NCI-H345 (cell line): Measurements from ENCODE around the gene C1orf216.
A peak's percentile ranks its signal among the peaks of the same experiment; 100 is the strongest.
"Not testable (repeated sequence)": the region's sequence is repeated elsewhere in the genome, so short reads cannot be mapped to it uniquely, and the experiment has no call there.

Source experiments
- DNase-seq: peaks from one replicate; lab custom pipeline; 2025; lab: John Stamatoyannopoulos, UW

The C1orf216 gene, protein sequence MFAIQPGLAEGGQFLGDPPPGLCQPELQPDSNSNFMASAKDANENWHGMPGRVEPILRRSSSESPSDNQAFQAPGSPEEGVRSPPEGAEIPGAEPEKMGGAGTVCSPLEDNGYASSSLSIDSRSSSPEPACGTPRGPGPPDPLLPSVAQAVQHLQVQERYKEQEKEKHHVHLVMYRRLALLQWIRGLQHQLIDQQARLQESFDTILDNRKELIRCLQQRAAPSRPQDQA

DNA sequence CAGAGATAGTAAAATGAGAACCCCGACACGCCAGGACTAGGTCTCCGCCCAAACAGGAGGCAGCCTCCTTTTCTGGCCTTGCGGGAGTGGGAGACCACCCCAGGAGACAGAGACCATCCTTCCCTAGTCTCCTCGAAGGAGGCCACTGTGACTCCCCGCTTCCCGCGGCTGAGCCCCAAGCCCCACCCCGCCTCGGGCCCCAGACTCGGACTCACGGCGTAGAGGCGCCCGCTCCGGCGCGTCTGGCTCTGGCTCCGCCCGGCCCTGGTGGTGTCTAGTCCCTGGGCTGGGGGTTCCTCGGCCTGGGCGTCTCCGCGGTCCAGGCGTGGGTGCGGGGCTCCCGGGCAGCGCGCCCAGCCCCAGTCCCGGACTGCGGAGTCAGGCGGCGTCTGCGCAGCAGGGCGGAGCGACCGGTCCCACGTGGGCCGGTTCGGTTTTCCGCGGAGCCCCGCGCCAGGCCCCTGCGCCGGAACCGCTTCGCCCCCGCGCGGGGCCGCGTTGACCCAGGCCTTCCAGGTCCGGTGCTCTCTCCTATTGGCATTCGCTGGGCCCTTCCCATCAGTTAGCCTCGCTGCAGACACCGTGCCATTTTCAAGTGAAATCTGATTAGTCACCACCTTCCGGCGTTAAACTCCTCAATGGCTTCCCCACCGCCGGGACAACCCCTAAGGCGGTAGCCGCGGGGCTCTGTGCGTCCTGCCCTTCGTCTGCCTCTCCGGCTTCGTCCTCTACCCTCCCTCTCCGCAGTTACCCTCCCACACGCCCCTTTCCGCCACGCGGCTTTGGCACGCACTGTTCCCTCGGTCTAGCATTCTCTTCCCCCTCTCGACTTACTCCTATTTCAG, at the start of gene C1orf216:
TSS of gene C1orf216 (minus strand) at position 393 of the 845 bp plus-strand sequence. CDS start 2,563 bp downstream, outside the sequence.
- DNase-seq = no peak

DNA sequence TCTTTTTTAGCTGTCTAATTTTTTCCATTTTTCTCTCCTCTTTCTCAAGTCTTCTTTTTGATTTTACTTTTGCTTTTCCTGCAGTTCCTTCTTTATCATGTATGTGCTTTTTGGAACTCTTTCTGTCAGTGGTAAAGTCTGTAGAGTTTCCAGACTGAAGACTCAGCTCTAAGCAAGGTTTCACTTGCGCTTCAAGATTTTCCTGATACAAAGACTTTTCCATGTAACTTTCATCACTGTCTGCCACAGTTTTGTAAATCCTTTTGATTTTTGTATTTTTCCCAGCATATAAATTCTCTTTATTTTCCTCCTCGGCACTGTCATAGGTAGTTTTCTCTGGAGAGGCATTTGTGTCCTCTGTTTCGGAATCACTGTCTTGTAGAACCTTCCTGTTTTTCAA, 45.6 kb upstream of the C1orf216 start:
- DNase-seq = no peak

DNA sequence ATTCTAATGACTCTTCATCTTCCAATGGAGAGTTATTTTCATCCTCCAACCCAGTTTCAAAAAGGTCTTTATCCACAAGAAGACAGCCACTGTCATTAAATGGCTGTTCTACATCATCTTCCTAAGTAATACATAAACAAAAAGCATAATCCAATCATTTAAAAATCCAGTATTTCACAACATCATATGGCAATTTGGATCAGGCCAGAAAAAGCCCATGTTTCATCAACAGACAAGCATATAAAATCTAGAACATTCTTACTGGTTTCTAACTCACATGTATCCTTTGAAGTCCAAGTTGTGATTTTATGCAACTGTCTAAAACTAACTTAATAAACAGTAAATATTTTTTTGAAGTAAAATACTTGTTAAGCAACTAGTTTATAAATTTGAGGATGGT, 44.5 kb upstream of the C1orf216 start:
- DNase-seq = no peak

DNA sequence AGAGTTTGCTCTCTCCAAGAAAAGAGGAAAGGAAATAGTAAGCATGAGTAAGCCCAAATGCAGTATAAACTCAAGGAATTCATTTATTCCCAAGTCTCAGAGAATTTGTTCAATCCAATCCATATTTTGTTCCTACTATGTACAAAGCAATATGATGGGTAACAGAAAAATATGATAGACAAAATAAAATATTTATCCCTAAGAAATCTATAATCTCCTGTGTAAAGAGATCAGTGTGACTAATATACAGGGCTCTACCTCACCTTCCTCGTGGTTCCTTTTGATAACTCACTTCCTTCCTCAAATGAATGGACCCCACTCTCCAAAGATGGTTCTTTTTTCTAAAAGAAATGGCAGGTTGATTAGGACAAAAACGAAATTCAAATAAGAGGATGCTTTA, 43.5 kb upstream of the C1orf216 start:
- no peak for DNase-seq

DNA sequence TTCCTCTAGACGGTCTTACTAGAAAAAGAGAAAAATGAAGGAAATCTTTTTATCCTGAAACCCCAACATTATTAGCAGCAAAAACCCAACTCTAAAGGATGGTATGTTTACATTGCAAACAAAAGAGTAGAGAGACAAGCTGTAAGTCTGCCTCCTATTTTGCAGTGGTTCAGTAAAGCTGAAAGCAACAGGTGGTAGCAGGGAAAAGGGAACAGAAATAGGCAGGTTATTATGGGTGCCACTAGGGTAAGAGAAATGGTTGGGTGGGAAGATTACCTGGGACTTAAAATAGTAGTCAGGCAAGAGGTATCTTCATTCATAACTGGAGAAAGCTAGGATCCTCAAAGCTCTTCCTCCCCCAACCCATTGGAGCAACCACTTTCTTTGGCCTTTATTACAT, 37.4 kb upstream of the C1orf216 start:
- no peak for DNase-seq

DNA sequence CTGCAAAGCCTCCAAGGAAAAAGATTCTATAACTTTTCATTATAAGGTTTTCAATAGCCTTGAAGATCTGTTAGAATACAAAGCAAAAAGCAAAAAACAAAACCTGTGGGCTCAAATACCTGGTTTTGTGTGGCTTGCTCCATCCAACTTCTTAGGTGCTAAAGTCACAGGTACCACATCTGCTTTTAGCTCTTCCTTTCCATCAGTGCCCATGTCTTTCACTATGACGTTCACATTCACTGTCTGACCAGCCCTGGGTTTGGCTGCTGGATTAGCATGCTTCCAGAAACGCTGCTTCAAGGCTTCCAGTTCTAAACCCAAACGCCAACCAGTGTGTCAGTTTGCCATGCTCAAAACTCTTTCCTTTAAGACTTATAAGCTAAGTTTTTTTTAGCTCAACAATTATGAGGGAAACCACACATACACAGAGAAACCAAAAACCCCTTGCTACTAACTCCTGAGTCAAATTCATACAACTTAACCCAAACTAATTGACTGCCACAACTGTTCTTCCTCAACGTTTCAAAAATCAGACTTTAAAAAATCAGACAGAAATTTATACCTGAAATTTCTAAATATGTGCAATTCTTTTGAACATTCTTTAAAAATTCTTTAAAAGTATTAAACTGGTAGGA, 35.1 kb upstream of the C1orf216 start:
- no peak for DNase-seq

DNA sequence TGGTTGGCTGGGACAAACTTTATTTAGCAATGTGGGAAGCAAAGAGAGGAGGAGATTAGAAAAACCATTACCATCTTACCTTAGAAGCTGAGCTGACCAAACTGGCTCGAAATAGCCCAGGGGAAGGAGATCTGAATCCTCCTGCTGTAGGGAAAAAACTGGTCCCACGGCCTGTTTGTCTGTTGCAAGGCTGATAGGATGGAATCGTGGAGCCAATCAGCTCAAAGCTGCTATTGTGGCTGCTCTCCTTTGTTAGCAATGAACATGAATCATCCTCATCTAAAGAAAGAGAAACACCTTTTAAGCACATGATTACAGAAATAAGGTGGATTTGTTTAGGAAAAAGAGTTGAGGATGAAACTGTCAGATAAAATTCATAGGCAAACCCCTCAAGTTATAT, 29.6 kb upstream of the C1orf216 start:
- no peak for DNase-seq

DNA sequence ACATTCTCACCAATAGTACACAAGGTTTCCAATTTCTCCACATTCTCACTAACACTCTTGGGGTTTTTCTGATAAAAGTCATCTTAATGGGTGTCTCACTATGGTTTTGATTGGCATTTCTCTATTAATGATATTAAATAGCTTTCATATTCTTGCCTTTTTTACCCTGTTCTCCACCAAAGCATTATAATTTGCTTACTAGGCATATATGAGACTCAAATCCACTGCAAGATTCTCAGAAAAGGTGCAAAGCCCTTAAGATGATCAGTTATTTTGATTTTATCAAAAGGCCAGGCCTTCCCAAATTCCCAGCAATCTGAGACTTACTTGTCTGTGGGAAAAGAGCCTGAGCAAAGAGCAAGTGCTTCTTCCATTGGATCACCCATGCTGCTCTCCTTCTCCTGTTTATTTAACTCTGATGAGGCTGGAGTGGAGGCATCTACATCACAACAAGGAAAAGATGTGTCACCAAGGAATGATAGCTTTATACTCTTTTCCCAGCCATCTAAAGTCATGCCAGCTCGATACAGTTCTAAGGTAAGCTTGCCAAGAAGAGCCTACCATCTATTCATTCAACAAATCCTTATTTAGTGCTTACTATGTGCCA, 26.5 kb upstream of the C1orf216 start:
- DNase-seq = no peak

DNA sequence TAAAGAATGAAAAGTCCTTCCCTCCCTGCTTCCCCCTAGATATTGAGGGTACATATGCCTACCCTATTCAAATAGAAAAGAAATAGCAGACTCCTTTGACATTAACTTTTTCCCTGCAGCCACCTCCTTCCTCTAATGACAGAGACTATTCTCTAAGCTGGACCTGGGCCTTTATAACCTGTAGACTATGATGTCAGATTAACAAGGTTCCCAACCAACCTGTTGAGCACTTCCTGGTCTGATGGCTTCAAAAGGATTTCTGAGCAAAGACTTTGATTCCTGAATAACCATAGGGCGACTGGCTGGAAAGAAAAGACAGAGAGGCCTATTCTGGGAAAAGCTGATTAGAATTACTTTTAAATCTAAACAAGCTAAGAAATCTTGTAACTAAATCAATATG, 18.4 kb upstream of the C1orf216 start:
- no peak for DNase-seq

DNA sequence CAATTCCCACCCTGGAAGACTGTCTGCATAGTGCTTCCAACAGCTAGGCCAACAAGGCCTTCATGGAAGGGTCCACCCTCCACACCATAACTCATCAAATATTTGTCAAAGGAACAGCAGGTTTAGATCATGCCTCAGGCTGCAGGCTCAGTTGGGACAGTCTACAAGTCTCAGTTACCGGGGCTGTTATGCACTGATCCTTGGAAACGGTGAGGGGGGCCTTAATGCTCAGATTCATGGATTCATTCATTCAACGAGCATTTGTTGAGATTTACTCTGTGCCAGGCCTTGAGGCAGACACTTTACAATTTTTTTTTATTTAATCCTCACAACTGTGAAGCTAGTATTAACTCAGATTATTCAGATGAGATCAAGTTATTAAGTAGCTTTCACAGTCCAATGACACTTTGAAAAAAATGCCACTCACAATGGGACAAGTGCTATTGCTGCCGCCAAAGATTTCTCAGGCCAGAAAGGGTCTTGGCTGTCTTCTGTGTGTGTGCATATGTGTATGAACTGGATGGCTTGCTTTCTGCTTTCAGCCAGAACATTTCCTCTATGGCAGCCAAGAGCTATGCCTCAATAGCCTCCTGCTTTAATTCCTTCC, 8.9 kb upstream of the C1orf216 start:
- no peak for DNase-seq

DNA sequence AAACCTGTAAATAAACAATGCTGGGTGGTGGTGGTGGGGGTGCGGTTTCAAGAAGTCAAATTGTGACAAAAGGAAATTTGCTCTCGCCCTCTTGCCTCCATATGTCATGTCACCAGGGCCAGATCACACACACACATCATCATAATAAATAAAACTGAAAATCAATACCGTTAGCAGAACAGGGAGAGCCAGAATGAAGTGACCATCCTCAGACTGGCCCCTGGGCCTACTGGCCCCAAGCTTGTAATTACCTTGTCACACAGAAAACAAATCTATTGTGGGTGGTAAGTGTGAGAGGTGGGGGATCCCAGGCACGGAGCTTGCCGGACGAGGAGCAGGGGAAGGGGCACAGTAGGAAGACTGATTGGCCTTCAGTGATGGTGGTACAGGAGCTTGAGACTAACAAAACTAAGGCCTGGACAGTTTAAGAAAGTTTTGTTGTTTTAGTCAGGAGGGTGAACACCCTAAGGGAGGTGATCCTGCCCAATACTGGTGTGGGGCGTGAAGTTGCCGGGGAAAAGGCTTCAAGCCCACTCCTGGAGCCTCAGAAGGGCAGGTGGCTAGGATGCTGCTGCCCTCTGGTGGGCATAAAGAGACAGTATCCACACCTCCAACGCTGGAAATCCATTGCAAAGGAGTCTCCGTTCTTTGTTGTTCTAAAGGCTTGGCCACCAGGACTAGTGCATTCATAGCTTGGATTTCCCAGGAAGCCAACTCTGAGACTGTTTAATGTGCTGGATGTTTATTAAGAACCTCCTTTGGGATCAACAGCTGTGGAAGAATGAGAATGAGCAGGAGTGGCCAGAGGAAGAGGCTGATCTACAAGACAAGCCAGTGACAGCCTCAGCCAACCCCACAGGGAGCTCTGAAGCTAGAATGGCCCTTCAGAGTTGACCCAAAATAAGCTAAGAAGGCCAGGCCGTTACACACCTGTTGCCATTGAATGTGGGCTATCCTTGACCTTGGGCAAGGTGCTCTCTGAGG, 8.1 kb upstream of the C1orf216 start:
- DNase-seq = peak; percentile 42

DNA sequence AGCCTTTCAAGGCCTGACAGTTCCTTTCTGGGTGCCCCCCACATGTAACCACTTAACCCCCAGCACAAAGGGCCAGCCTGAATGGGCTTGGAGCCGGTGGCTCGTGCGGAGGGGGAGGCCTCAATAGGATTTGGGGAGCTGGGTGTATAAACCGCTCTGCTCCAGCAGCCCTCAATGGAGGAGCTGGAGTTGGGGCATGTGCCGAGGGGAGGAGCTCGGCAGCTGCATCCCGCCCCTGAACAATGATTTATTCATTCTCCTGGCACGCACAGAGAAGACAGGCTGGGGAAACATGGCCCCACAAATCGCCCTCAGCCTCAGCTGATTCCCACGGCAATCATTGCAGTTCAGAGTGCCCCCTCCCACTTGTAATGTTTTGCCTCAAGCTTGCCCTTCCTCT, 6.9 kb upstream of the C1orf216 start:
- no peak for DNase-seq

DNA sequence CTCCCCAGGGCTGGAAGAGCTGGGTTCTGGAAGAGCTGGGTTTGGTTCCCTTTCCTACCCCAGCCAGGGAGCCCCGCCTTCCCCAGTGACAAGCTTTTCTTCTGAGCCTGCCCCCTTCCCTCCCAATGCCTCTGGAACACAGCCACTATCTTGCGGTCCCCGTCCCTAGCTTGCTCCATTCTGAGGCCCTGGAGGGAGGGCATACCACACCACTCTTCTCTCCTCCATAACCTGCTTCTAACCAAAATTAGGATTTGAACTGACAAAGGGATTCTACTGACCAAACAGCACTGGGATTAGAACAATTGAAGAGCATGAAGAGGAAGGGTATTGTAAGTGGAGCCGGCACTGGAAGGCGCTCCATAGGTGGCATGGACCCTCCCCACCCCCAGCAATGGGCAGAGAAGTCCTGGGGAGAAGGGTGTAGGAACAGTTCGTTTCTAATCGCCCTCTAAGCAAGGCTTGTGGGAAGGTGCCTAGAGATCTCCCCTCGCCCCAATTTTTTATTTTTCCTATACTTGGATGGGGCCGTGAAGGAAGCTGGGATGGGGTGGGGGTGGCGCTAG, 690 bp downstream of the C1orf216 start:
- no peak for DNase-seq

DNA sequence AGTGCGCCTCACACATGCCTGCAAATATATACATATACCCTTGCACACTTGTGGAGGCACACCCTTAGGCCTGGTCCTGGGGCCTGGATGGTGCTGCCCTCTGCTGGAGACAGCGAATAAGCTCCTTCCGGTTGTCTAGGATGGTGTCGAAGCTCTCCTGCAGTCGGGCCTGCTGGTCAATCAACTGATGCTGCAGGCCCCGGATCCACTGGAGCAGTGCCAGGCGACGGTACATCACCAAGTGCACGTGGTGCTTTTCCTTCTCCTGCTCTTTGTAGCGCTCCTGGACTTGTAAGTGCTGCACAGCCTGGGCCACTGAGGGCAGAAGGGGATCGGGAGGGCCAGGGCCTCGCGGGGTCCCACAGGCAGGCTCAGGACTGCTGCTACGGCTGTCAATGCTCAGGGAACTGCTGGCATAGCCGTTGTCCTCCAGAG, 3.1 kb downstream of the C1orf216 start:
- DNase-seq = peak; percentile 75

DNA sequence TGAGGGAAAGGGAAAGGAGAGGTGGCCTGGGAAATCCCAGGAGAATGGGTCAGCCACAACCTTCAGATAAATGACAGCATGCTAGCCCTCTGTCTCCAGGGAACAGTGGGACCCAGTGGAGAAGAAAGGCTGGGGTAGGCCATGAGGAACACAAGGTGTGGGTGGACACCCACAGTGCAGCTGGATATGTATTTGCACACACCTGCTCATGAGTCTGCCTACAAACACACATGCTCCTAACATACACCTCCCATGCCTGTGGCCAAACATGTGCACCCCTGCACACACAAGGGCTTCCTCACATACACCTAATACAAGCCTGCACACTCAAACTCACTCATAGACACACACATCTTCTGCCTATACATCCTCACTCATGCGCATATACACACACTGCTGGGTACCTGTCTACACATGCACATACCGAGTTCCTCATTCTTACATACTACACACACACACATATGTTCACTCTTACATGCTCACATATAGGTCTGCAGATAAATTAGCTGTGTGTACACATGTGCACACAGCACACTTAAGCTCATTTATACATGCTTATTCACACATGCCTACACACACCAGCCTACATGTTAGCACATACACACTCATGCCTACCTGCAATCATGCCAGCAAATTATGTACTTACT, 3.6 kb downstream of the C1orf216 start:
- DNase-seq = no peak

DNA sequence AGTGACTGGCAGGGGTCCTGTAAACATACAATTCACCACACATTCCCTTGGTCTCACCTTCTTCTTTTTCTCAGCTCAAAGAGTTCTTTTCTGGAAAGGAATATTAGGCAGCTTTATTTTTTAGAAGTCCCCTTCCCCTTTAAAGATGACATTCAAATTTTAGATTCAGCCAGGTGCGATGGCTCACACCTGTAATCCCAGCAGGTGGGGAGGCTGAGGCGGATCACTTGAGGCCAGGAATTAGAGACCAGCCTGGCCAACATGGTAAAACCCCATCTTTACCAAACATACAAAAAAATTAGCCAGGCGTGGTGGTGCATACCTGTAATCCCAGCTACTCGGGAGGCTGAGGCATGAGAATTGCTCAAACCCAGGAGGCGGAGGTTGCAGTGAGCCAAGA, 7.6 kb downstream of the C1orf216 start:
- DNase-seq = not testable (repeated sequence)

DNA sequence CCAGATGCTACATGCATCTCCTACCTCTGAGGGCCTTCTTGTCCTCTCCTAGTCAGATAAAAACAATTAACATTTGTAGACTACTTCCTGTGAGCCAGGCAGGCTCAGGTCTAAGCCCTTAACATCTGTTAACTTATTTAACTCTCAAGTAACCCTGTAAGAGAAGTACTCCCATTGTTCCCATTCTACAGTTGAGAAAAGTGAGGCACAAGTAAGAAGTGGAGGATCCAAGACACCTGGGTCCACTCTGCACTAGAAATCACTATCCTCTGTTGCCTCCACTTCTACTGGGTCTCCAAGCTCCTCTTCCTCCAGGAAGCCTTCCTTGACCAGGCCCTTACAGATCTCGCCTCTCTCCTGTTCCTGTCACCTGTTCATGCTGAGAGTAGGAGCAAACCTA, 9.7 kb downstream of the C1orf216 start:
- no peak for DNase-seq

DNA sequence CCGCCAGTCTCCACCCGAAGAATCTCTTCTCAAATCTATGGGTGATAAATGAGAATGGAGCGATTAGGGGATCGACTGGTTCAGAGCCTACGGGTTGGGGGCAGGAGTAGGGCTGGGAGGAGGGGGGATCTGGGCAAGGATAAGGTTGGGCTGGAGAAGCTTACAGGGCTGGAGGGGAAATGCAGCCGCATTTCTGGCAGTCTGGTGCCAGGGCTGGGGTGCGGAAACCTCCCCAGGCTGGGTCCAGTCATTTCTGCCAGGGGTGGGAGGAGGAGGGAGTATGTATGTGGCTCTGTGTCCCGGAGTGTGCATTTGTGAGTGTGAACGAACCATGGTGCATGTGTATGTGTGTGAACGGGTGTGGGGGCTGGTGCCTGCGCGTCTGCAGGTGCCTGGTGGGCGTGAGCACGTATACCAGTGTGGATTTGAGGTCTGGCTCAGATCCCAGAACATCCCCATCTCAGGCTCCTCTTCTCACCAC, 10.2 kb downstream of the C1orf216 start:
- DNase-seq = peak; percentile 74

DNA sequence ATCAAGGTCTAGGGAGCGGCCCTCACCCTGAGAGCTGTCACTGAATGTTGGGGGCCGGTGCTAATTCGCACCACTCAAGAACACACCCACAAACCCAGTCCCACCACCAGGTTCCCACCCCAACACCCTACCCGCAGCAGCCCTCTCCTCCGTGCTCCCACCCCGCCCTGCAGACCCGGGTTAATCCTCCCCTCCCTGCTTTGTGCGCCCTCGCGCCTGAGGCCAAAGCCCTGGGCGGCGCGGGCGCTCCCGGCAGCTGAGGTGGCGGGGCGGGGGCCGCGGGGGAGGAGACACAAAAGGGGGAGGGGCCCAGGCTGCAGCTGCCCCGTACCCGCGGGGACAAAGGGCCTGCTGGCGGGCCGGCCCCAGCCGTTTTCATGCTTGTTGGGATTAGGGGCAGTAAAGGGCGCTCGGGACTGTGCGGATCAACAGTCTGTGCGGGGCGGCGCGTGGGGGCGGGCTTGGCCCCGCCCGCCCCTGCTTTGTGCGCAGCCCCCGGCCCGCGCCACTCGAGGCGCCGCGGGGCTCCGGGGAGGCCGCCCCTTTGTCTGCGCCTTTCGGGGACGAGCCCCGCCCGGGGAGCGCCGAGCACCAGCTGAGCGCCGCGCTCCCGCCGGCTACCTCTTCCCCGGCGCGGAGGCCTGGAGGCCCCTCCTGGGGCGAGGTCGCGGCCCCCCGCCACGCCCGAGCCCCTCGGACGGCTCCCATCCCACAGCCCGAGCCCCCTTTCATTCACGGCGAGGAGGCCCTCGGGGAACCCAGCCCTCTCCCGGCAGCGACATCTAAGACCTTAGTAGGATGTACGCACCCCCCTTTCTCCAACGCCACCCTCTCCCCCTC, 10.9 kb downstream of the C1orf216 start:
- peak; percentile 85 for DNase-seq
